Colonic mucosa (tissue), 4 donors: Measurements from ENCODE around the gene EPB41L1. TPM values are rescaled to one million over a fixed set of nuclear protein-coding genes. Genes with fewer than 3 reads are reported as not detected.

ENCODE experiments used
- DNase-seq: peaks from one replicate; pipeline ENCODE4 v3.0.0-alpha.2; 2020
- H3K27ac ChIP-seq: fragments of 200-600 bp; one replicate; pipeline ENCODE4 v1.8.0; 2021
- H3K27me3 ChIP-seq: fragments of 200-600 bp; one replicate; pipeline ENCODE4 v1.8.0; 2021
- H3K36me3 ChIP-seq: fragments of 200-600 bp; one replicate; pipeline ENCODE4 v1.8.0; 2021
- H3K4me1 ChIP-seq: fragments of 200-600 bp; one replicate; pipeline ENCODE4 v1.8.0; 2021; ENCODE audit warnings: mild to moderate bottlenecking
- H3K4me3 ChIP-seq: fragments of 200-600 bp; one replicate; pipeline ENCODE4 v1.8.0; 2021
- H3K9ac ChIP-seq, 2 donors: one replicate each; pipeline ENCODE4 v1.7.0; 2013; ENCODE audit warnings: control low read depth in 2 of 2, low read depth in 2 of 2, low read length in 2 of 2
- H3K9me3 ChIP-seq: fragments of 200-600 bp; one replicate; pipeline ENCODE4 v1.8.0; 2021
- CTCF ChIP-seq: fragments of 200-600 bp; IDR thresholded peaks from one replicate; pipeline ENCODE4 v1.8.0; 2022; ENCODE audit warnings: antibody characterized with exemption, mild to moderate bottlenecking
- intact Hi-C: fragments of 100-400 bp; cut with DNase I; formaldehyde crosslinking; loops from one replicate; pipeline ENCODE4 v1.14.1; 2022
- total RNA-seq, 2 donors: library from RNA; stranded (reverse); fragmentation: NEBNext Ultra II Directional in 1 of 2; extraction: Animal tissue kit (Norgen Biotek cat#: 25700) in 1 of 2; gene quantifications; one replicate each; pipeline ENCODE4 v1.2.1, GENCODE V29; 2021
- donor health status: healthy.
- donor health status: DM: no; HTN: no; CAD: no.
- donor health status: DM: no; HTN: no; CAD: no.

EPB41L1 gene
- total RNA-seq, 2 donors from 2014 or later, result 40.3 to 59.2 TPM

DNA sequence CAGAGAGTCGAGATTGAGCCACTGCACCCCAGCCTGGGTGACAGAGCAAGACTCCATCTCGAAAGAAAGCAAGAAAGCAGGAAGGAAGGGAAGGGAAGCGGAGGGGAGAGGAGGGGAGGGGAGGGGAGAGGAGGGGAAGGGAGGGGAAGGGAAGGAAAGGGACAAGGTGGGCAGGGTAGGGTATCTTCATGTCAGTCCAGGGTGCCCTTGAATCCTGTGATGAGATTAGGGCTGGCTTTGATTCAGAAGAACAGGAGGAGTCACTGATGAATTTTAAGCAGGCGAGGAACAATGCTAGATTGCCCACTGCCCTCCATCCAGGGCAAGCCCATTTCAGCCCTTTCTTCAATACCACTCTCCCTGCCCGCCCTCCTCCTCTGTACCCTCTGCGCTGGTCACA lies 35.0 kb upstream of the EPB41L1 start:
- Histone ChIP-seq H3K4me3 (no peak overlapping the region), H3K36me3 (no peaks in the 10 kb centered on the region), H3K4me1 (peaks cover 14% of the 10 kb centered on the region), H3K9ac (no peak overlapping the region), H3K27me3 (no peaks in the 10 kb centered on the region), H3K9me3 (no peaks in the 10 kb centered on the region), H3K27ac (no peak overlapping the region)
- no peak for TF ChIP-seq CTCF
- intact Hi-C loops, result no loop called here
- DNase-seq, result no peak

GRCh38 chr20:36120241-36120640 lies 34.3 kb upstream of the EPB41L1 start:
- no peaks in the 10 kb centered on the region for H3K27me3 ChIP-seq
- no peaks in the 10 kb centered on the region for H3K36me3 ChIP-seq
- peaks cover 14% of the 10 kb centered on the region for H3K4me1 ChIP-seq
- no peak overlapping the region for H3K9ac ChIP-seq
- no peak overlapping the region for H3K27ac ChIP-seq
- no peak for TF ChIP-seq CTCF
- intact Hi-C loops, result no loop called here
- no peaks in the 10 kb centered on the region for H3K9me3 ChIP-seq
- no peak overlapping the region for H3K4me3 ChIP-seq
- DNase-seq, result no peak

DNA sequence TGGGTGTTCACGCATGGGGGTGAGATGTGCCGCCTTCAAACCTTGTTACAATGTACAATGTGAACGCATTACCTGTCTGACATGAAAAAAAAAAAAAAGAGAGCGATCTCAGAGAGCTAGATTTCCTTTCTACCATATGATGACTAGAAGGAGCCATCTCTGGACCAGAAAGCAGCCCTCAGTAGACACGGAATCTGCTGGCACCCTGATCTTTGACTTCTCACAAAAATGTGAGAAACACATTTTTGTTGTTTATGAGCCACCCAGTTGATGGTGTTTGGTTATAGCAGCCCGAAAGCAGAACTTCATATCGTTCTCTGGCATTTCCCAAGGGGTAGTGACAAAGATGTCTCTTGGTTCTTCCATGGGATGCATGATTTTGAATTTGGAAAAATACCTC lies 33.5 kb upstream of the EPB41L1 start:
- Histone ChIP-seq H3K9me3 (no peaks in the 10 kb centered on the region), H3K36me3 (no peaks in the 10 kb centered on the region), H3K27ac (no peak overlapping the region), H3K4me1 (peaks cover 14% of the 10 kb centered on the region), H3K9ac (no peak overlapping the region), H3K4me3 (no peak overlapping the region), H3K27me3 (no peaks in the 10 kb centered on the region)
- no peak for DNase-seq
- TF ChIP-seq CTCF, result no peak
- intact Hi-C loops, result no loop called here

GRCh38 chr20:36121981-36122930 lies 32.3 kb upstream of the EPB41L1 start:
- intact Hi-C loops, result no loop called here
- Histone ChIP-seq H3K4me1 (peaks cover 14% of the 10 kb centered on the region), H3K27ac (peak overlapping the region; percentile 76), H3K27me3 (no peaks in the 10 kb centered on the region), H3K9me3 (no peaks in the 10 kb centered on the region), H3K36me3 (no peaks in the 10 kb centered on the region), H3K4me3 (no peak overlapping the region), H3K9ac (peak overlapping the region; percentile 13 to 14)
- DNase-seq, result peak; percentile 95
- TF ChIP-seq CTCF, result no peak

DNA sequence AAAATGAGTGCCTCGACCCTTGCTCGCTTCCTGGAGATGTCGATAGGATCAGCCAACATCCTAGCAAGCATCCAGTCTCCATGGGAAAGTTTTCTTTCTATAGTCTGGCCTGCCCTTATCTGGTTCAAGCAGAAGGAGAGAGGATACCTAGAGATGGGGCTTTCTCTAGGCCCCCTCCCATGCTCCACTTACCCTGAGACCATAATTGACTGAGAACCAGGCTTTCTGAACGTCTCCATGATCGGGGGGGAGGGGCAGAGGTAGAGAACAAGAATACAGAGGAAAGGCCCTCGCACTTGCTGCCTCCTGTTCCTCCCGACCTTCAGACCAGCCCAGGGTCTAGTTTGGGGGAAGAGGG lies 31.6 kb upstream of the EPB41L1 start:
- no peak for TF ChIP-seq CTCF
- no peaks in the 10 kb centered on the region for H3K36me3 ChIP-seq
- peaks cover 9% of the 10 kb centered on the region for H3K4me1 ChIP-seq
- no peaks in the 10 kb centered on the region for H3K9me3 ChIP-seq
- intact Hi-C loops, result no loop called here
- H3K9ac ChIP-seq, result peak overlapping the region in 1 of 2 donors; percentile 4
- DNase-seq, result no peak
- H3K27me3 ChIP-seq, result no peaks in the 10 kb centered on the region
- no peak overlapping the region for H3K27ac ChIP-seq
- no peak overlapping the region for H3K4me3 ChIP-seq
